Mammary epithelial cell (primary cell): ENCODE results near the gene PEX11B.

ENCODE experiments used
- EZH2 ChIP-seq: IDR thresholded peaks from 2 replicates; pipeline ENCODE4 v1.6.1; 2012; ENCODE audit warnings: low read length, inconsistent platforms, borderline replicate concordance
- TF ChIP-seq, protein P1 (sequence below), 2 donors: IDR thresholded peaks in 1 of 2; conservative IDR thresholded peaks in 1 of 2; 2 replicates each; pipeline ENCODE4 v1.5.1; 2011 to 2012; ENCODE audit warnings: inconsistent platforms in 2 of 2, low read length in 2 of 2, mild to moderate bottlenecking in 2 of 2, control low read depth in 1 of 2, low read depth in 1 of 2; ENCODE audit not compliant: insufficient read depth in 1 of 2; ENCODE audit errors: extremely low read depth in 1 of 2

DNA sequence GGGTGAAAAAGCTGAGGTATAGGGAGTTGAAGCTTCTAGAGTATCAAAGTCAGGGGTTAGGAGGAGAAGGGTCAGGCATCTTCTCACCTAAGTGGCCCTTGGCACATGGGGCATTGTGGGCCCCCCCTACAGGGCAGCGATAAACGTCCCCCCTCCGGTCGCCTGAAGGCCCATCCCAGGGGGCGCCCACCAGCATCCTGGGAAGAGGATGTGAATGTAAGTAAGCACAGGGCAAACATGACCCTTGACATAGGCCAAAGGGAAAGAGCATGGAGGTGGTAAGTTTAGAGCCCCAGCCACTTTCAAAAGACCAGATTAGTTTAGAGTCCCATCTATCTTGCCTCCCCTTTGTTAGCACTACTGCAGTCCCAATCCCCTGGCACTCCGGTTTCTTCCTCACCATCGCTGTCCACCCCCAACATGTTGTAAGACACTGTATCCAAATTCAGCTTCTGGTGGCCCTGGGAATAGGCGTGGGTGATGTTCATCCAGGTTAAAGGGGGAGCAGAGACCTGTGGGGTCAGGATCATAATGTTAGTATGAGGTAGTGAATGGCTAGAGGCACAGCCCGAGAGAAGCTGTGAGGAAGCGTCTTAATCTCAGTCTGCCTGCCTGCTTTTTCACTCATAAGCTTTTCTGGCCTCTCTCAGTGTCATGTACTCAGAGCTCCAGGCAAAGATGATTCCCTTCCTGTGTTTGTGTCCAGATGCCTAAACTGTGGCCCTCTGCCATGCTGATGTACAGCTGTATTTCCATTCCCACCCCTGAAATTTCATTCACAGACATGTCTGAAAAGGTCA lies 11.4 kb downstream of the PEX11B start:
- TF ChIP-seq, protein P1, sequence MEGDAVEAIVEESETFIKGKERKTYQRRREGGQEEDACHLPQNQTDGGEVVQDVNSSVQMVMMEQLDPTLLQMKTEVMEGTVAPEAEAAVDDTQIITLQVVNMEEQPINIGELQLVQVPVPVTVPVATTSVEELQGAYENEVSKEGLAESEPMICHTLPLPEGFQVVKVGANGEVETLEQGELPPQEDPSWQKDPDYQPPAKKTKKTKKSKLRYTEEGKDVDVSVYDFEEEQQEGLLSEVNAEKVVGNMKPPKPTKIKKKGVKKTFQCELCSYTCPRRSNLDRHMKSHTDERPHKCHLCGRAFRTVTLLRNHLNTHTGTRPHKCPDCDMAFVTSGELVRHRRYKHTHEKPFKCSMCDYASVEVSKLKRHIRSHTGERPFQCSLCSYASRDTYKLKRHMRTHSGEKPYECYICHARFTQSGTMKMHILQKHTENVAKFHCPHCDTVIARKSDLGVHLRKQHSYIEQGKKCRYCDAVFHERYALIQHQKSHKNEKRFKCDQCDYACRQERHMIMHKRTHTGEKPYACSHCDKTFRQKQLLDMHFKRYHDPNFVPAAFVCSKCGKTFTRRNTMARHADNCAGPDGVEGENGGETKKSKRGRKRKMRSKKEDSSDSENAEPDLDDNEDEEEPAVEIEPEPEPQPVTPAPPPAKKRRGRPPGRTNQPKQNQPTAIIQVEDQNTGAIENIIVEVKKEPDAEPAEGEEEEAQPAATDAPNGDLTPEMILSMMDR (conservative IDR thresholded peaks at IDR 0.05 in 1 of 2, IDR thresholded peaks at IDR 0.05 in 1 of 2; ENCODE audit: extremely low read depth in 1 of 2, insufficient read depth in 1 of 2, low read depth in 1 of 2, low read length in 2 of 2): no peak
- TF ChIP-seq EZH2: no peak
